Prostate gland (tissue), 2 donors: ENCODE data around the gene SUSD2.

ENCODE experiments used
- POLR2A ChIP-seq: fragments of 450-650 bp; IDR thresholded peaks from one replicate; pipeline ENCODE4 v1.6.1; 2016; ENCODE audit warnings: antibody characterized with exemption, mild to moderate bottlenecking
- POLR2AphosphoS5 ChIP-seq: sonication (generic); formaldehyde crosslinking; IDR thresholded peaks from one replicate; pipeline ENCODE4 v1.6.1; 2017; ENCODE audit warnings: antibody characterized with exemption
- TF ChIP-seq, protein P1 (sequence below), 4 experiments: fragments of 200-600 bp in 2 of 4; fragments of 450-650 bp in 2 of 4; sonication (generic) in 2 of 4; IDR thresholded peaks; 1 replicate in 3 of 4; 2 replicates in 1 of 4; pipeline ENCODE4 v1.5.1; 2016 to 2019; ENCODE audit warnings: antibody characterized with exemption in 4 of 4, mild to moderate bottlenecking in 2 of 4, moderate library complexity in 2 of 4

DNA sequence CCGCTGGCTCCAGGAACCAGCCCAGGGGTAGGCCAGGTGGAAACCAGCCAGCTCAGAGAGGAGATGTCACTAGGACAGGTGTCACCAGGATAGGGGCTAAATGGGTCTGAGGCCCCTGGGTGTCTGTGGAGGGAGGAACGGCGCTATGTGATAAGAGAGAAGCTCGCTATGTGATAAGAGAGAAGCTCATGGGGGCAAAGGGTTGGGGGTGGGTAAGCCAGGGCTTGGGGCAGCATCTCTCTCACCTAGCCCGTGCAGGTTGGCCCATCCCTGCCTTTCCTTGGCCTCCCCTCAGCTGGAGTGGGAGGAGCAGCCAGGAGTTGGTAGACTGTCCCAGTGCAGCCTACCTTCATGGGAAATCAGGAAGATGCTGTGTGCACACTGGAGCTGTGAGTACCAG, 26.5 kb upstream of the SUSD2 start:
- TF ChIP-seq, protein P1, sequence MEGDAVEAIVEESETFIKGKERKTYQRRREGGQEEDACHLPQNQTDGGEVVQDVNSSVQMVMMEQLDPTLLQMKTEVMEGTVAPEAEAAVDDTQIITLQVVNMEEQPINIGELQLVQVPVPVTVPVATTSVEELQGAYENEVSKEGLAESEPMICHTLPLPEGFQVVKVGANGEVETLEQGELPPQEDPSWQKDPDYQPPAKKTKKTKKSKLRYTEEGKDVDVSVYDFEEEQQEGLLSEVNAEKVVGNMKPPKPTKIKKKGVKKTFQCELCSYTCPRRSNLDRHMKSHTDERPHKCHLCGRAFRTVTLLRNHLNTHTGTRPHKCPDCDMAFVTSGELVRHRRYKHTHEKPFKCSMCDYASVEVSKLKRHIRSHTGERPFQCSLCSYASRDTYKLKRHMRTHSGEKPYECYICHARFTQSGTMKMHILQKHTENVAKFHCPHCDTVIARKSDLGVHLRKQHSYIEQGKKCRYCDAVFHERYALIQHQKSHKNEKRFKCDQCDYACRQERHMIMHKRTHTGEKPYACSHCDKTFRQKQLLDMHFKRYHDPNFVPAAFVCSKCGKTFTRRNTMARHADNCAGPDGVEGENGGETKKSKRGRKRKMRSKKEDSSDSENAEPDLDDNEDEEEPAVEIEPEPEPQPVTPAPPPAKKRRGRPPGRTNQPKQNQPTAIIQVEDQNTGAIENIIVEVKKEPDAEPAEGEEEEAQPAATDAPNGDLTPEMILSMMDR (IDR thresholded peaks at IDR 0.05): no peak
- no peak for TF ChIP-seq POLR2AphosphoS5
- TF ChIP-seq POLR2A: no peak
